Caco-2 (cell line): ENCODE measurements around the gene ASB1. TPM values are rescaled to one million over a fixed set of nuclear protein-coding genes. Genes with fewer than 3 reads are reported as not detected.

Experiments used
- BruUV-seq: library from RNA; stranded (reverse); fragments of 400-500 nt; replicated peaks from 2 replicates; lab custom pipeline; 2021; lab: Mats Ljungman, UMichigan
- CTCF ChIA-PET: fragments of 300-600 bp; sonication (Branson Sonifier 250); formaldehyde crosslinking; loops from one replicate; lab custom pipeline; 2022; ENCODE audit warnings: antibody characterized with exemption; lab: Charles Lee
- POLR2A ChIA-PET: fragments of 300-600 bp; sonication (Branson Sonifier 250); formaldehyde crosslinking; loops from one replicate; lab custom pipeline; 2022; ENCODE audit warnings: antibody characterized with exemption; lab: Charles Lee
- DNase-seq, 2 experiments: peaks; one replicate each; pipeline versions ENCODE4 v3.0.0 to v3.0.0-alpha.2; 2020 to 2022
- H3K27me3 ChIP-seq: replicated peaks from 2 replicates; pipeline ENCODE4 v1.6.0; 2011; ENCODE audit warnings: low read length; ENCODE audit not compliant: control insufficient read depth, insufficient read depth
- H3K36me3 ChIP-seq: 2 replicates; pipeline ENCODE4 v1.5.1; 2011; ENCODE audit warnings: low read length; ENCODE audit not compliant: control insufficient read depth, insufficient read depth
- H3K4me1 ChIP-seq: fragments of 250-450 bp; sonication (Bioruptor Pico); 2 replicates; pipeline ENCODE4 v1.5.1; 2020; ENCODE audit warnings: mild to moderate bottlenecking
- H3K4me3 ChIP-seq: 2 replicates; pipeline ENCODE4 v1.5.1; 2011; ENCODE audit warnings: low read depth, mild to moderate bottlenecking, control low read depth, low read length
- H3K9me3 ChIP-seq: fragments of 250-450 bp; sonication (Bioruptor Pico); 2 replicates; pipeline ENCODE4 v1.5.1; 2020; ENCODE audit warnings: mild to moderate bottlenecking, moderate library complexity
- H3K27ac Mint-ChIP-seq: one replicate; pipeline ENCODE4 v1.8.0; 2022; ENCODE audit warnings: mixed read lengths; ENCODE audit not compliant: unreplicated experiment
- H3K27me3 Mint-ChIP-seq: one replicate; pipeline ENCODE4 v1.8.0; 2022; ENCODE audit warnings: mixed read lengths; ENCODE audit not compliant: insufficient read depth, unreplicated experiment
- H3K36me3 Mint-ChIP-seq: one replicate; pipeline ENCODE4 v1.8.0; 2022; ENCODE audit warnings: mild to moderate bottlenecking, mixed read lengths; ENCODE audit not compliant: insufficient read depth, unreplicated experiment
- H3K4me1 Mint-ChIP-seq: one replicate; pipeline ENCODE4 v1.8.0; 2022; ENCODE audit warnings: low read depth, mixed read lengths; ENCODE audit not compliant: unreplicated experiment
- H3K4me3 Mint-ChIP-seq: one replicate; pipeline ENCODE4 v1.8.0; 2022; ENCODE audit warnings: mild to moderate bottlenecking, moderate library complexity, mixed read lengths; ENCODE audit not compliant: unreplicated experiment
- H3K9me3 Mint-ChIP-seq: one replicate; pipeline ENCODE4 v1.8.0; 2022; ENCODE audit warnings: mixed read lengths; ENCODE audit not compliant: unreplicated experiment
- intact Hi-C: fragments of 100-400 bp; cut with micrococcal nuclease; formaldehyde crosslinking; loops from one replicate; pipeline ENCODE4 v1.10.0; 2022; ENCODE audit not compliant: unreplicated experiment
- total RNA-seq: library from RNA; stranded (reverse); gene quantifications from 2 replicates; pipeline ENCODE4 v1.2.3, GENCODE V29; 2022
- TF ChIP-seq, protein P1 (sequence below), 2 experiments: fragments of 200-600 bp in 1 of 2; IDR thresholded peaks; 1 replicate in 1 of 2; 2 replicates in 1 of 2; pipeline versions ENCODE4 v1.5.1 to v1.8.0; 2011 to 2022; ENCODE audit warnings: antibody characterized with exemption in 1 of 2, control low read depth in 1 of 2, inconsistent platforms in 1 of 2, low read depth in 1 of 2, low read length in 1 of 2, mild to moderate bottlenecking in 1 of 2, moderate library complexity in 1 of 2; ENCODE audit not compliant: insufficient read depth in 1 of 2, severe bottlenecking in 1 of 2, unreplicated experiment in 1 of 2

ASB1 gene
- total RNA-seq, 1 experiment from 2014 or later = 16.9 TPM

DNA sequence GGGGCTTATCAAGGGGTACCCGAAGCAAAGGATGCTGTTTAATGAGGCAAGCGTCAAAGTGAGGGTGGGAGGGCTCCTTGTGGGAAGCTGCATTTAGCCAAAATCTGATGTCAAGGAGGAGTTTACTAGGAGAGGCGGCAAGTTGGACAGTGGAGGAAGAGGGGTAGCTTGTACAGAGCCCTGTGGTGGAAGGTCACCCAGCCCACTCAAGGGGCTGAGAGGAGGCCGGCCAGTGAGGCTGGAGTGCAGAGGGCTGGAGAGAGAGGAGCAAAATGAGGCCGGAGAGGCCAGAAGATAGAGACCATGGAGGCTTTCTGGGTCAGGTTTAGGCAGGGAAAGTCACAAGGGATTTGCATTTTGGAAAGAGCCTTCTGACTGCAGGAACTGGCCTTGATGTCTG is 49.5 kb downstream of the ASB1 start:
- Mint-ChIP-seq H3K9me3 (peaks cover 15% of the 10 kb centered on the region), H3K4me3 (no peak overlapping the region), H3K27ac (no peak overlapping the region), H3K36me3 (no peaks in the 10 kb centered on the region), H3K27me3 (no peaks in the 10 kb centered on the region), H3K4me1 (no peaks in the 10 kb centered on the region)
- no peak for DNase-seq
- no peaks in the 10 kb centered on the region for H3K27me3 ChIP-seq
- CTCF ChIA-PET = no interaction called here
- TF ChIP-seq, protein P1, sequence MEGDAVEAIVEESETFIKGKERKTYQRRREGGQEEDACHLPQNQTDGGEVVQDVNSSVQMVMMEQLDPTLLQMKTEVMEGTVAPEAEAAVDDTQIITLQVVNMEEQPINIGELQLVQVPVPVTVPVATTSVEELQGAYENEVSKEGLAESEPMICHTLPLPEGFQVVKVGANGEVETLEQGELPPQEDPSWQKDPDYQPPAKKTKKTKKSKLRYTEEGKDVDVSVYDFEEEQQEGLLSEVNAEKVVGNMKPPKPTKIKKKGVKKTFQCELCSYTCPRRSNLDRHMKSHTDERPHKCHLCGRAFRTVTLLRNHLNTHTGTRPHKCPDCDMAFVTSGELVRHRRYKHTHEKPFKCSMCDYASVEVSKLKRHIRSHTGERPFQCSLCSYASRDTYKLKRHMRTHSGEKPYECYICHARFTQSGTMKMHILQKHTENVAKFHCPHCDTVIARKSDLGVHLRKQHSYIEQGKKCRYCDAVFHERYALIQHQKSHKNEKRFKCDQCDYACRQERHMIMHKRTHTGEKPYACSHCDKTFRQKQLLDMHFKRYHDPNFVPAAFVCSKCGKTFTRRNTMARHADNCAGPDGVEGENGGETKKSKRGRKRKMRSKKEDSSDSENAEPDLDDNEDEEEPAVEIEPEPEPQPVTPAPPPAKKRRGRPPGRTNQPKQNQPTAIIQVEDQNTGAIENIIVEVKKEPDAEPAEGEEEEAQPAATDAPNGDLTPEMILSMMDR (IDR thresholded peaks at IDR 0.05; ENCODE audit: insufficient read depth in 1 of 2, low read depth in 1 of 2, low read length in 1 of 2, severe bottlenecking in 1 of 2, unreplicated experiment in 1 of 2) = no peak
- H3K9me3 ChIP-seq = no peaks in the 10 kb centered on the region
- BruUV-seq = no TSS peak
- H3K4me1 ChIP-seq = no peaks in the 10 kb centered on the region
- intact Hi-C loops = no loop called here
- no peak overlapping the region for H3K4me3 ChIP-seq
- POLR2A ChIA-PET = no interaction called here
- H3K36me3 ChIP-seq = no peaks in the 10 kb centered on the region

DNA sequence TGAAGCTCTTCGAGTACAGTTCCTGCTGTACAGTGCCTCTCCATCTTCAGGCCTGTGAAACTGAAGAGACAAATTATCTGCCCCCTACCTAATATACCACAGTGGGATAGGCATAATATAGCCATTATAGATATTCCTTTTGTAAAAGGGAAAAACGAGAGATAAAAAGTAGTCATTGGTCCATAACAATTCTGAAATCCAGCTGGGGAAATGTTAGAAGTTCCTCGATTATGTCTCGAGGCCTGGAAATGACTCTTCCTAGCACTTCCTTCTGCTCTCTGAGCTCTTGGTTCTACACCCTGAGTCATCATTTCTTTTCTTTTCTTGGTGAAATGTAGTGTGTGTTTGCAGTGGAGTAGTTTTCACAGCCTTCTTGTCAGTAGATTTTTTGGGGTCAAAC is 51.5 kb downstream of the ASB1 start:
- Mint-ChIP-seq H3K27ac (no peak overlapping the region), H3K36me3 (no peaks in the 10 kb centered on the region), H3K27me3 (no peaks in the 10 kb centered on the region), H3K9me3 (peaks cover 10% of the 10 kb centered on the region), H3K4me3 (no peak overlapping the region), H3K4me1 (no peaks in the 10 kb centered on the region)
- Histone ChIP-seq H3K9me3 (no peaks in the 10 kb centered on the region), H3K4me1 (no peaks in the 10 kb centered on the region), H3K36me3 (no peaks in the 10 kb centered on the region), H3K4me3 (no peak overlapping the region), H3K27me3 (no peaks in the 10 kb centered on the region)
- TF ChIP-seq, protein P1 (IDR thresholded peaks at IDR 0.05; ENCODE audit: insufficient read depth in 1 of 2, low read depth in 1 of 2, low read length in 1 of 2, severe bottlenecking in 1 of 2, unreplicated experiment in 1 of 2) = no peak
- no TSS peak for BruUV-seq
- intact Hi-C loops = no loop called here
- CTCF ChIA-PET = no interaction called here
- DNase-seq = no peak
- POLR2A ChIA-PET = no interaction called here

DNA sequence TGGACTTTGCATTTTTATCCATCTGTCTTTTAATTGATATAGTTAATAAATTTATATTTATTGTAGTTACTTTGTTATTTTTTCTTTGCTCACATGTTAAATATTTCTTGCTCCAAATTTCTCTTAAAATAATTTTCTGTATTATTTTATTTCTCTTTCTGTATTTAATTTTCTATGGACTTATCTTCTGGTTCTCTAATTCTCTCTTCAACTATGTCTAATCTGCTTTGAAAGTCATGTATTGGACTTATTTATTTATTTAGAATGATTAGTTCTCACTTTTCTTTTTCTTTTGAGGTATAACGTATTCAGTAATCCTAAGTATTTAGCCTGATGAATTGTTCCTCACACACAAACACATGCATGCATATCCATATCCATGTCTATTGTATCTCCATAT is 53.1 kb downstream of the ASB1 start:
- POLR2A ChIA-PET = no interaction called here
- Histone ChIP-seq H3K9me3 (no peaks in the 10 kb centered on the region), H3K27me3 (no peaks in the 10 kb centered on the region), H3K4me1 (no peaks in the 10 kb centered on the region), H3K36me3 (no peaks in the 10 kb centered on the region), H3K4me3 (no peak overlapping the region)
- H3K4me1 Mint-ChIP-seq = no peaks in the 10 kb centered on the region
- peaks cover 9% of the 10 kb centered on the region for H3K9me3 Mint-ChIP-seq
- no peak for DNase-seq
- no peak overlapping the region for H3K4me3 Mint-ChIP-seq
- intact Hi-C loops = no loop called here
- CTCF ChIA-PET = no interaction called here
- TF ChIP-seq, protein P1 (IDR thresholded peaks at IDR 0.05; ENCODE audit: insufficient read depth in 1 of 2, low read depth in 1 of 2, low read length in 1 of 2, severe bottlenecking in 1 of 2, unreplicated experiment in 1 of 2) = no peak
- H3K27ac Mint-ChIP-seq = no peak overlapping the region
- H3K36me3 Mint-ChIP-seq = no peaks in the 10 kb centered on the region
- no TSS peak for BruUV-seq
- H3K27me3 Mint-ChIP-seq = no peaks in the 10 kb centered on the region
